Hepatocyte (in vitro differentiated cells): ENCODE results near the gene WLS.

ENCODE experiments used
- CTCF ChIP-seq: fragments of 200-600 bp; sonication (generic); IDR thresholded peaks from 2 replicates; pipeline ENCODE4 v1.5.1; 2016; ENCODE audit warnings: antibody characterized with exemption, mild to moderate bottlenecking; ENCODE audit not compliant: poor library complexity
- EZH2 ChIP-seq: fragments of 200-600 bp; sonication (generic); IDR thresholded peaks from 2 replicates; pipeline ENCODE4 v1.6.1; 2016; ENCODE audit warnings: antibody characterized with exemption, mild to moderate bottlenecking, borderline replicate concordance

GRCh38 chr1:68185743-68186142 is 46.6 kb downstream of the WLS start:
- TF ChIP-seq CTCF (no peak), EZH2 (no peak)
